ENCODE results near the gene RPGRIP1L.

GRCh38 chr16:53625221-53625620 lies 78.4 kb downstream of the RPGRIP1L start:
- TF ChIP-seq CTCF (conservative IDR thresholded peaks at IDR 0.05; ENCODE audit: low read depth, low read length) (no peak), EZH2 (IDR thresholded peaks at IDR 0.05; ENCODE audit: low read length, unreplicated experiment) (no peak)

Data from PC-3 (cell line).